ACHN (cell line): ENCODE results near the gene GRK5.

Experiments
- DNase-seq: peaks from one replicate; pipeline ENCODE4 v3.0.0-alpha.2; 2015
- in situ Hi-C: cut with HindIII; loops from 2 replicates; pipeline ENCODE4 v1.10.0; 2017; ENCODE audit warnings: low sequenced_read_pairs, low pct_ligation_motif_present, low pct_unique_long_range_greater_than_20kb

GRK5 gene

DNA sequence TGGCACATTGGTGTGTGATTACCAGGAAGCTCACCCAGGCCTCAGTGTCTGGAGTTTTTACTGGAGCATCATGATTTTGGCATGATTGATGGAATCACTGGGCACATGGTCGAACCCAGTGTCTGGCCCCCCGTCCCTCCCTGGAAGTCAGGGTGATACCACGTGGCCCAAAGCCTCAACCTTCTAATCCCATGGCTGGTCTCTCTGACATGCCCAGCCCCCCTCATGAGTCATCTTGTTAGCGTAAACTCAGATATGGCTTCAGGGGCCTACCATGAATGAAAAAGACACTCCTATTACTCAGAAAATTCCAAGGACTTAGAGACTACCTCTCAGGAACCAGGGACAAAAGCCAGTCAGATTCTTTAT lies 109.3 kb downstream of the GRK5 start:
- in situ Hi-C loops = no loop called here
- peak; percentile 78 for DNase-seq

DNA sequence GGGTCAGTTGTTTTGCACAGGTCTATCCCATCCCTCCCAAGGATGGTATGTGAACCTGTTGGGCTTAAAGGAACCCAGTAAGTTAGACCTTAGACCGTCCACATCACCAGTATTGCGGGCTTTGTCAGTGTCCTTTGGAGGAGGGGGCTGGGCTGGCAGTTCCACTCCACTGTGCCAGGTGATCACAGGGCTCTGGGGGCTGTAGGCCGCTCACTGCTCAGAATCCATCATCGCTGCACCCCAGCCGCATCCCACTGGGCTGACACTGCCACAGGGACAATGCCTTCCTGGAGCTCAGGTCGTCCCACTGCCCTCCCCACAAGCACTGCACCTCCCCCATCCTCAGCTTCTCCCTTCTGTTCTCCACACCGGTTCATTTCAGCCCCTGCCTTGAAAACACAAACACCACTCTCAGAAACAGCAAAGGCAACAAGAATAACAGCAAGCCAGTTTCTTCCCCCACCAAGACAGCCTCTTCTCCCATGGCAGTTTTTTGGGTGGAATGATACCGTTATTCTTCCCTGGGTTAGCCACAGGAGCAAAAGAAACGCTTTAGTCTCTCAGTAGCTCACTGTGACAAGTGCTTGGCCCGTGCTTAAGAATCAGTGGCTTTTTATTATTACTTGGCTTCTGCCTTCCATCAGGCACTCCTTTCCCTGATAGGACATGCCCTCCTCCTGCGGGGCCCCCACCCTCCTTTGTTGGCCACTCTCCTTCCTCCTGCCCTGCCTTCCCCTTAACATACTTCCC lies 111.2 kb downstream of the GRK5 start:
- DNase-seq = no peak
- in situ Hi-C loops = no loop called here

DNA sequence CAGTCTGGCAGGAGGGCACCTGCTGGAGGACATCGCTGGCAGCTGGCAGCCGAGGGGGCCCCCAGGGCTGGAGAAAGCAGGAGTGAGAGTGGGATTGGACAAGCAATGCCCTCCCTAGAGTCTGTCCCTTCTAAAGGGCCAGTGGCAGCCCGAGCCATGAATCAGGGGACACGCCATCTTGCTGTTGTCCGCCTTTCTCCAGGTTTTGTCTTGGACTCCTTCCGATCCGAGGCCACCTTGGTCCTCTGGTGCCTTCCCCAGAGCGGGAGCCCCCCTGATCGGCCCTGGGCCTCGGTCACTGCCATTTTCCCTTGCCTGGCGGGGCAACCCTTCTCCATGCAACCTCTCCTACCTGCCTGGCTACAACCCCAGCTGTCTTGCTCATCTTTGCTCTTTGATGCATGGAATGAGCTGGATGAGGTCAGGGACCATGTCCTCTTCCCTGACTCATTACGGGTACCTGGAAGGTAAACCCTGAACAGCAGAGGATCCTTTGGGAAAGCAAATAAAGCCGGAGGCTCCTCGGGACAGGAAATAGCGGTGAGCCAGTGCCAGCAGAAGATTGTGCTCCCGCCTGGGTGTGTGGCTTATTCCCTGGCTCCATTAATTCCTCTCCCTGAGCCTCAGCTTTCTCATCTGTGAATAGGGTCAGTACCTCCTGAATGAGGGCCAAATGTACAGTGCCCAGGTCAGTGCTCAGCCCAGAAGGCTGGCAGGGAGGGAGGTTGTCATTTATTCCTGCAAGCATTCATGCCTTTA lies 112.0 kb downstream of the GRK5 start:
- in situ Hi-C loops = no loop called here
- DNase-seq = no peak

DNA sequence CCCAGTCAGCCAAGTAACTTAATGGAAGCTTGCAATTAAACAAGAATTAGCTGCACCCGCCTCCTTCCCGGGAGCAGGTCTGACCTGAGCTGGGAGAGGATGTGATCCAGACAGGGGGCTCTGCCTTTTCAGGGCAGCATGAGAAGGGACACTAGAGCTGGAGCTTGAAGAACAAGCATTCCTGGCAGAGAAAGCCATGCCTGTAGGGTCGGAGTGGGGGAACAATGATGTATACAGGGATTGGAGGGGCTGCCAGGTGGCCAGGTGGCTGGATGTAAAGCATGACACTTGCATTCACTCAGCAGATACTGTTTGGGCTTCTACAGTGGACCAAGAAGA lies 112.5 kb downstream of the GRK5 start:
- no peak for DNase-seq
- in situ Hi-C loops = no loop called here

DNA sequence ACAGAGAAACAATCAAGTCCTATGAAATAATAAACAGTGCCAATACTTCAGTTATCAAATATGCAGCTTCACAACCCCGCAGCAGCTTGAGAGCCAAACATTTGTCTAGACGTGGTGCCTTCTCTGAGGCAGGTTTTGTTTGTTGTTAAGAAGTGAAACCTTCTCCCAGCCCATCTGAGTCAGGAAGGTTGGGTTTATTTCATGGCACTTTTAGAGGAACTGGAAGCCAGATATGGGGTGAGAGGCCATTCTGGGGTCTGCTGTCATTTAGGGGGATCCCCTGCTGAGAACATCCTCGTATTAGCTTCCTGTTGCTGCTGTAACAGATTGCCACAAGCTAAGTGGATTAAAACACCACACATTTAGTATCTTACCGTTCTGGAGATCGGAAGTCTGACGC lies 113.6 kb downstream of the GRK5 start:
- in situ Hi-C loops = no loop called here
- no peak for DNase-seq

DNA sequence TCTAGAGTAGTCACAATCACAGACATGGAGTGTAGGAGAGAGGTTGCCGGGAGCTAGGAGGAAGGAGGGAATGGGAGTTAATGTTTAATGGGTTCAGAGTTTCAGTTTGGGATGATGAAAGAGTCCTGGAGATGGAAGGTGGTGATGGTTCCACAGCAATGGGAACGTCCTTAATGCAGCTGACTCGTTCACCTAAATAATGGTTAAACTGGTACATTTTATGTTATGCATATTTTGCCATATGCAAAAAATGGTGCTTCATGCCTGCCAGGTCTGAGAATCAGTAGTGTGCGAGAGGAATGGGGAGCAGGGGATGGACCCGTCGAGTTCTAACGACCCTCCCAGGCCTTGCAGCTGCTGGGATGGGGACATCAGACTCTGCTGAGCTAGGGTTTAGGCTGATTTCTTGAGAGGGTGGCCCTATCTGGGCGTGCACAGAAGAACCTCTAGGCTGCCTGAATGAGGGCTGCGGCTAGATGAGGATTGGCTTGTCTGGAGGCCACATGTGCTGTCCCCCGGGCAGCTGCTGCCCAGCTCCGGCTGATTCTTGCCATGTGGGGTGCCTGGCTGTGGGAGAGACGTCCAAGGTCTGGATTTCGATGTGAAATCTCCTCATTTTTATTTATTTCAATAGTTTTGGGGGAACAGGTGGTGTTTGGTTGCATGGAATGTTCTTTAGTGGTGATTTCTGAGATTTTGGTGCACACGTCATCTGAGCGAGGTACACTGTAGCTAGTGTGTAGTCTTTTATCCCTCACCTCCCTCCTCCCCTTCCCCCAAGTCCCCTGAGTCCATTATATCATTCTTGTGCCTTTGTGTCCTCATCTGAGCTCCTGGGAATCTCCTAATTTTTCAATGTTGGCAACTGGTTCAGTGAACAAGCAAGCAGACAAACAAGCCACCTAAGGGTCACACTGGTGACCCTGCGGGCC lies 116.0 kb downstream of the GRK5 start:
- in situ Hi-C loops = no loop called here
- peak; percentile 41 for DNase-seq

DNA sequence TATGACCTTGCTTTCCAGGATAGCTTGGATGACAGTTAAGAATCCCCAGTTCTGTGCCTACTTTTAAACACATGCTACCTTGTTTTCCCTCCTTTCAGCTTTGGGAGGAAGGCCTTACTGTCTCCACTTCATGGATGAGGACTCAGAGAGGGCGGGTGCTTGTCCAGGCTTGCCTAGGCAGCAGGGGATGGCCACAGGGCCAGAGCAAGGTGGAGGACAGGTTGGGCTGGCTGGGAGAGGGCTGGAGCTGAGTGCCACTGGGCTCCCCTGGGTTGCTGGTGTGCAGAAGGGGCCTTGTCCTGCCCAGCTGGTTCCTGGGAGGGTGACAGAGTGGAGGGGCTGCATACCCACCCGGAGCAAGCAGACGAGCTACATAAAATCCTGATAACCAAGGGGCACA lies 117.8 kb downstream of the GRK5 start:
- no peak for DNase-seq
- in situ Hi-C loops = no loop called here

DNA sequence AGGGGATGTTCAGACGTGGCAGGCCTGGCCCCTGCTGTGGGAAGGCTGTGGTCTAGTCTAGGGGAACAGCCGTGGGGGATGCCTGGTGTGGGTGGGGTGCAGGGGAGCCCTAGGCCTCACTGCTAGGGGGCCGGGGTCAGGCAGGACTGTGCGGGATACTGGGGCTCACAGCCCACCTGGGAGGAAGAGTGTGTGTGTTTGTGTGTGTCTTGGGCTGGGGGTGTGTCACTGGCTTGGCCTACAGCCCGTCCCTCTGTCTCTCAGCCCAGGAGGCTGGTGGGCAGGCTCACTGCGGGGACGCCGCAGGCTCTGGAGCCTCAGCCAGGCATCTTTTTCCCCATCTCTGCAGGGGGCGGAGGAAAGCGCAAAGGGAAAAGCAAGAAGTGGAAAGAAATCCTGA lies 118.8 kb downstream of the GRK5 start:
- in situ Hi-C loops = no loop called here
- DNase-seq = no peak

DNA sequence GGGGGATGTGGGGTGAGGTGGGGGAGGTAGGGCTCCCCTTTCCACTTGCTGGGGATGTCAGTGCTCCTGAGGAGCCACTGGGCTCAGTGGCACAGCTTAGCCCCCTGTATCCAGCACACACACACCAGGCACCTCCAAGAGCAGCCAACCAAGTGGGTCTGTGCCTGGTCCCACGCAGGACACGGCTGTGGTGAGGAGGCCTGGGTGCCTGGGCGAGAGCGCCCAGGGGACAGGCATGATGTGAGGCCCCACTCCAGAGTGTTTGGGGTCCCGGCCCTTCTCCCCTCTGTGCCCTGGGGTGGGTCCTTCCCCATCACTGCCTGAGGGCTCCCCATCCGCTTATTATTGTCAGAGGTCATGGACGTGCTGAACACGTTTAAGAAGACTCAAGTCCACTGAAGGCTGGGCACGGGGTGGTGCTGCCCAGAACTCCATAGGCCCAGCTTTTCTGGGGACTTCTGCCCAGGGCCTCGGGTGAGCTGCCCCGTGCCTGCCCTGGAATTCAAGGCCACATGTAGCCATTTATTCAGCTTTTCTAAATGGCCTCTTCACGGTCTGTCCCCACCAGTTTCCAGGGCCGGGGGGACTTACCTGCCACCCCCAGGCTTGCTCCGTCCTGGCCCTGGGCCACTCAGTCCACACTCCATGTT lies 119.8 kb downstream of the GRK5 start:
- DNase-seq = no peak
- in situ Hi-C loops = no loop called here

DNA sequence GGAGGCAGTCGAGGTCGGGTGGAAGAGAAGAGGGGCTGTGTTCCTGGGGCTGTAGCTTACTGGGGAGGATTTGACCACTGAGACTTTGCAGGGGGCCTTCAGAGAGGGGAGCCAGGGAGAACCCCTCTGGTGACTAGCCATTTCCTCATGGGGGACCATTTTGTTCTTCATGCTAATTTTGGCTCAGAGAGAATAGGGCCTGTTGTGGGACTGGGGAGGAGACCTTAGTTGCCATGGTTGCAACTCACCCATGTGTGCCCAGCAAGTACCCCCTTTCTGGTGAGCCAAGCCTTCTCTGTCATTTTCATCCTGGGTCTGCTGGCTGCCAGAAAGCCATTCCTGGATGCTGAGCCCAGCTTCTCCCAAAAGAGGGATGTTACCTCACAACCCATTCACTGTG lies 120.9 kb downstream of the GRK5 start:
- DNase-seq = no peak
- in situ Hi-C loops = no loop called here

DNA sequence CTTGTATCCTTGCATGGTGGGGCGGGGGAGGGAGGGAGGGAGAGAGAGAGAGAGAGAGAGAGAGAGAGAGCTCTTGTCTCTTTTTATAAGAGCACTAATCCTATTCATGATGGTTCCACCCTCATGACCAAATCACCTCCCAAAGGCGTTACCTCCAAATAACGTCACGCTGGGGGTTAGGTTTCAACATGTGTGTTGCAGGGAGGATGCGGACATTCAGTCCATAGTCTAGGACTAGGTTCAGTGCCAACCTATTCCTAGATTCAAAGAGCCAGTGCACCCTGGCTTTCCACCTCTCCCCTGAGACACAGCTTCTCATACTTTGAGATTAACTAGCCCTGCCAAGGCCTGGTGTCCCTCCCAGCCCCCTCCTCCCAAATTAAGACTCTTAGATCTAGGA lies 123.0 kb downstream of the GRK5 start:
- in situ Hi-C loops = no loop called here
- DNase-seq = no peak

DNA sequence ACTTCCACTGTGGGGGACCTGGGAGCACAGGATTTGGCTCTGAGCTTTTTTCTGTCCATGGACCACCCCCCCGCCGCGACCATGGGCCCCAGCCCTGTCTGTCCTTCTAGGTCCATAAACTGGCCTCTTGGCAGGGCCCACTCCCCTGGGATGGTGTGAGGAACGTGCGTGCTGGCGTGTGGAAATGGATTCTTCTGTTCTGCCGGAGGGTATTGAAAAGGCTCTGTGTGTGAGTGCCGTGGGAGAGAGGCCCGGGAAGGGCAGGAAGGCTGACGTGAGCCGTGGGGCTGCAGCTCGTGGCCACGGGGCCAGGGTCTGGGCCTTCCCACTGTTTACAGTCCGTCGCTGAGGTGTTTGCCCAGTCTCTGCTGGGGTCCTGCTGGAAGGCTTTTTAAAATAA lies 123.7 kb downstream of the GRK5 start:
- DNase-seq = no peak
- in situ Hi-C loops = no loop called here

DNA sequence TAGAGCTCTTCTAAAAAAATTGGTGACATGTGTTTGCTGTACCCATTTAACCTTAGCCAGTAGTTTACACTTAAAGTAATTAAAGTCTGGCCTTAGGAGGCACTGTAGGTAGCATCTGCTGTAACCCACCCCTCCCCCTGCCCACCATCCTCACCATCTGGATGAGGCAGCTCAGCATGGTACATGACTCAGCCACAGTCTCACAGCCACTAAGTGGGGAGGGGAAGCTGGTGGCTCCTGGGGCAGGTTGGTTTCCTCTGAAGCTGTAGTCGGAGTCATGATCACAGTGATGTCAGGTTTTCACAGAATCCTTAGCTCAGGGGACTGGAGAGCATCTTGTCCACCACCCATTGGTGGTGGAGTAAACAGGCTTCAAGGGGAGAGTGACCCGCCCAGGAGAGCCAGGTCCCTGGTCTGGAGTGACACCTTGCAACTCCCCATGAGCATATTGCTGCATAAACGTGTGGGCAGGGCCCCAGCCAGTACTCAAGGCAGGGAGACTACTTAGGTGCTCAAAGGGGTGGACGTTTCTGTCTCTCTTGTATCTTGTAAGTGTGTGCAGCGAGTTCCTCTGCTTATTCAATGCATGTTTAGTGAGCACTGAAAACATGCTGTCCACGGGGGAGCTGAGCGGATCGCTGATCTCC lies 125.9 kb downstream of the GRK5 start:
- in situ Hi-C loops = no loop called here
- DNase-seq = no peak

DNA sequence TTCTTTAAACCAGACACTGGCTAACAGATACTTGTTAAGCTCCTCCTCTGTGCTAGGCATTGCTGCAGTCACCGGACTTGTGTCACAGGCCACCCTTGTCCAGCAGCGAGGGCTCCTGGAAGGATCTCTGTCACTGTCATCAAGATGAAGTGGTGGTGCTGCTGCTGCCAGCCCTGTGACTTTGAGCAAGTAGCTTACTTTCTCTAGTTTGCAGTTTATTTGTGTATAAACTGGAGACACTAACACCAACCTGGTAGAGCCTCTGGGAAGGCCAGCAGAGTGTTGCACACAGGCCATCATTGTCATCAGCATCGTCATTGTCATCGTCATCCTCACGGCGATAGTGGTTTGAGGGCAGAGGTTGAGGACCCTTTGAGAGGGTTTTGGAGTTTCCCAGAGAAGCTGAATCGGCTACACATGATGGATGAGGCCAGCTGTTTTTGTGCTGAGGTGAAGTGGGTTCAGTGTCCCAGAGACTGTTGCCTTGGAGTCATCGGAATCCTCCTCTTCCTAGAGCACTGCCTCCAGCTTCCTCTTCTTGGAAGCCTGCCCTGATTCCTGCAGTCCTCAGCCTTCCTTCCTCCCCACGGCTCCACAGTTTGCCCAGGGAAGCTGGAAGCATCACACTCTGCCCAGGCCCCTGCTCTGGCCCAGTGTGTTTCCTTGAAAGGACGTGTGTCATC lies 128.4 kb downstream of the GRK5 start:
- in situ Hi-C loops = no loop called here
- DNase-seq = no peak

DNA sequence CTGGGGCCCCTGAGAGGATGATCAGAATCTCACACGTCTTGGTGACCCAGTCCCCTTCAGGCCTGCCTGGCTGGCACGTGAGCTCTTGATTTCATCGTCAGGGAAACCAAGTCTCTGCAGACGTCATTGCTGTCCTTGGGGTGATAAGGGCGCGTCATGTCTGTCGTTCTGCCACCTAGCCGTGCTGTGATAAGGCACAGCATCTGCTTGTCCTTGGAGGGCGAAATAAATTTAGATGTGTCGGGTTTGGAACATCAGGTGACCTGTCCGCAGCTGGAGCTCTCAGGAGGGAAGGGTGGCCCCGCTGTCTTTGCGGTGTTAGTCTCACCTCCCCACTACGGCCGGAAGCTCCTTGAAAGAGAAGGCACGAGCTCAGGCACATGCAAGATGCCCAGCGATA lies 129.2 kb downstream of the GRK5 start:
- DNase-seq = no peak
- in situ Hi-C loops = no loop called here

DNA sequence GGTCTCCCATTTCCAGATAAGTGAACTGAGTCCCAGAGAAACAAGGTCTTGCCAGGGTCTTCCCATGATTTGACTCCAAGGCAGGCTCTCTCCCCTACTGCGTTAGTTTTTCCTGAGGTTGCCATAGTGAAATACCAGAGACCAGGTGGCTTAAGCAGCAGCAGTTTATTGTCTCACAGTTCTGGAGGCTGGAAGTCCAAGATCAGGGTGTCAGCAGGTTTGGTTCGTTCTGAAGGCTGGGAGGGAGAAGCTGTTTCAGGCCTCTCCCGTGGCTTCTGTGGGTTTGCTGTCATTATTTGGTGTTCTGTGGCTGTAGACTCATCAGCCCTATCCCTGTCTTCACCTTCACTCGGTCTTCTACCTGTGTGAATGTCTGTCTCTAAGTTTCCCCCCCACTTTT lies 129.9 kb downstream of the GRK5 start:
- DNase-seq = no peak
- in situ Hi-C loops = no loop called here

DNA sequence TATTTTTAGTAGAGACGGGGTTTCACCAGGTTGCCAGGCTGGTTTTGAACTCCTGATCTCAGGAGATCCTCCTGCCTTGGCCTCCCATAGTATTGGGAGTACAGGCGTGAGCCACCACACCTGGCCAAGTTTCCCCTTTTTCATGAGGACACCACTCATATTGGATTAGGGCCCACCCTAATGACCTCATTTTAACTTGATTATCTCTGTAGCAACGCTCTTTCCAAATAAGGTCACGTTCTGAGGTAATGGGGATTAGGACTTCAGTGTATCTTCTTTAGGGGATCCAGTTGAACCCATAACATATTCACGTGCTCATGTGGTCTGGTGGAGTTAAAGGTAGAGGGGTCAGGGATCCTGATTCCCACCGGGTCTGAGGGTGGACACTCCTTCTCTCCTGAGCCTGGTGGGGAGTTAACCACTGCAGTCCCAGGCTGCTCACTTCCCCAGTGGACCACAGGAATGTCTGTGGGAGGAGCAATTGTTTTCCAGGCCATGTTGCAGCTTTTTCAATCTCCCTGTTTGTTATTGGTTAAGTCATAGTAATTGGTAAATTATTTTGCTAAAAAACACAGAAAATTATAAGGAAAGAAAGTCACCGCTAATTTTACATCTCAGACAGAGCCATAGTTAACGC lies 130.5 kb downstream of the GRK5 start:
- in situ Hi-C loops = no loop called here
- DNase-seq = peak; percentile 25

DNA sequence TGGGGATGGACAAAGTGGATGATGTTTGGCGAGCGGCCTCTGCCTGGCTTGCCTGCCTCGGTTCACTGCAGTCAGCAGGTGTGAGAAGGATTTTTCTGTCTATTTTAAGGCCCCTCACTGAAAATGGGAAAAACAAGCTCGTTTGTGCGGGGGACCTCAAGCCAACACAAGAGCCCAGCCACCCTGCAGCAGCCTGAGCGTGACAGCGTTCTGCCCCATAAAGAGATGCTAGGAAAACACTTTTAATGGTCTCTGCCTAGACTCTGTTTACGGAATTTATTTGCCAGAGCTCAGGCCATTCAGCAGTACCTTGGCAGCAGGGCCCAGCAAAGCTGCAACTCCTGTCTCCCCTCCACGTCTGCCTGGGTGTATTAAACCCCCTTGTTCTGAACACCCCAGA lies 131.7 kb downstream of the GRK5 start:
- no peak for DNase-seq
- in situ Hi-C loops = no loop called here
